Measurements from ENCODE around the gene CPEB3.

CPEB3 gene

DNA sequence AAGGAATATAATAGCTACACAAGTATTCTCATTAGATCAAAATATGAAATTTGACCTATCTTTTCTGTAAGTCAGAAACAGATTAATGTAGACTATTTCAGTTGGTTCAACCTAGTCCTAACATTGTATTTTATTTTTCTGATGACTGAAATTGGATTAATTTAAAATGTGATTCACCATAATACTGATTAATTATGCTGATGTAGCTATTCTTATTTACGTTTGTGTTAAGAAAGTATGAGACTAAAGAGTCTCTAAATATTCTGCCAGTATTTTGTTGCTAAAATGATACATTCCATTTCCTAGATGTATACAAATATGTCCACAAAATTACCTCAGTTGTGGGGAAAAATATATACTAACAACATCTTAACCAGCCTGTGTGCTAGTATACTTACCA, 18.4 kb upstream of the CPEB3 start:
- H3K27ac ChIP-seq, result no peak overlapping the region
- TF ChIP-seq, protein P1, sequence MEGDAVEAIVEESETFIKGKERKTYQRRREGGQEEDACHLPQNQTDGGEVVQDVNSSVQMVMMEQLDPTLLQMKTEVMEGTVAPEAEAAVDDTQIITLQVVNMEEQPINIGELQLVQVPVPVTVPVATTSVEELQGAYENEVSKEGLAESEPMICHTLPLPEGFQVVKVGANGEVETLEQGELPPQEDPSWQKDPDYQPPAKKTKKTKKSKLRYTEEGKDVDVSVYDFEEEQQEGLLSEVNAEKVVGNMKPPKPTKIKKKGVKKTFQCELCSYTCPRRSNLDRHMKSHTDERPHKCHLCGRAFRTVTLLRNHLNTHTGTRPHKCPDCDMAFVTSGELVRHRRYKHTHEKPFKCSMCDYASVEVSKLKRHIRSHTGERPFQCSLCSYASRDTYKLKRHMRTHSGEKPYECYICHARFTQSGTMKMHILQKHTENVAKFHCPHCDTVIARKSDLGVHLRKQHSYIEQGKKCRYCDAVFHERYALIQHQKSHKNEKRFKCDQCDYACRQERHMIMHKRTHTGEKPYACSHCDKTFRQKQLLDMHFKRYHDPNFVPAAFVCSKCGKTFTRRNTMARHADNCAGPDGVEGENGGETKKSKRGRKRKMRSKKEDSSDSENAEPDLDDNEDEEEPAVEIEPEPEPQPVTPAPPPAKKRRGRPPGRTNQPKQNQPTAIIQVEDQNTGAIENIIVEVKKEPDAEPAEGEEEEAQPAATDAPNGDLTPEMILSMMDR (IDR thresholded peaks at IDR 0.05), result no peak
- H3K4me3 ChIP-seq, result no peak overlapping the region
- no peak for DNase-seq (ENCODE audit: low spot score)

DNA sequence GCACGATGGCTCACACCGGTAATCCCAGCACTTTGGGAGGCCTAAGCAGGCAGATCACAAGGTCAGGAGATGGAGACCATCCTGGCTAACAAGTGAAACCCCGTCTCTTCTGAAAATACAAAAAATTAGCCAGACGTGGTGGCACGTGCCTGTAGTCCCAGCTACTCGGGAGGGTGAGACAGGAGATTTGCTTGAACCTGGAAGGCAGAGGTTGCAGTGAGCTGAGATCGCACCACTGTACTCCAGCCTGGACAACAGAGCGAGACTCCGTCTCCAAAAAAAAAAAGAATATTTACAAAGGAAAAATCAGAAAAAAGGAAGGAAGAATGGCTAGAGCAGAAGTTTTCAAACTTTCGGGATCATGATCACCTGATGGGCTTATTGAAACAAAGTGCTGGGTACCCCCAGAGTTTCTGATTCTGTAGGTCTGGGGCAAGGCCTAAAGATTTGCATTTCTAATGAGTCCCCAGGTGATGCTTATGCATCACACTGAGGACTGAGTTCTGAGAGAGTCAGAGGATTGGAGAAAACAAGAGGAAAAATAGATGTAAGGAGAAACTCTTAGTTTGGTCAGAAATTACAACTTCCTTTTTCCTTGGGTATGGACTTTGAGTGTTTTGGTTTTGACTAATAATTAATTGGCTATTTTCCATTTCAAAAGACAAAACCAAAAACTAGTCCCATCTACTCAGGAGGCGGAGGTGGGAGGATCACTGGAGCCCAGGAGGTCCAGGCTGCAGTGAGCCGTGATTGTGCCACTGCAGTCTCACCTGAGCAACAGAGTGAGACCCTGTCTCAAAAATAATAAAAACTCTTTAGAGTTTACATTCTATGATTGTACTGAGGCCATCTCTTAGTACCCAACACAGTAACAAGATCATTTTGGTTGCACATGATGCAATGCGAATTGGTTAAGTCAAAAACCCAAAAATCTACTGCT, 14.5 kb upstream of the CPEB3 start:
- no peak overlapping the region for H3K27ac ChIP-seq
- DNase-seq (ENCODE audit: low spot score), result no peak
- no peak overlapping the region for H3K4me3 ChIP-seq
- TF ChIP-seq, protein P1 (IDR thresholded peaks at IDR 0.05), result no peak

DNA sequence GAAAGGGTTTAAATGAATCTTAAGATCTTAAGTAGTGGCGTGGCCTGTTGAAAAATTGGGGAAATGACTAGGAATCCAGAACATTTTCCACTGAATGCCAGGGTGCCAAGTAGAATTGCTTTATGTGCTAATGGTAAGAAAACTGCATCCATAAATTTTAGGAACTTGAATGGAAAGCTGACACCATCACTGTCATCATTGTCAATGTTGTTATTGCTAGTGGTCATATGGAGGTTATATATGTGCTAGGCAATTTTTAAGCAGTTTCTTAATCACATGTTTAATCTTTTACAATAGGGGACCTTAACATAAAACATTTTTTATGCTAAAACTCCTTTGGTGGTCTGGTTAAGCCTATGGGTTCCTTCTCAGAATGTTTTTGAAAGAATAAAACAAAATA, 13.2 kb upstream of the CPEB3 start:
- Histone ChIP-seq H3K4me3 (no peak overlapping the region), H3K27ac (no peak overlapping the region)
- no peak for DNase-seq (ENCODE audit: low spot score)
- TF ChIP-seq, protein P1 (IDR thresholded peaks at IDR 0.05), result no peak

DNA sequence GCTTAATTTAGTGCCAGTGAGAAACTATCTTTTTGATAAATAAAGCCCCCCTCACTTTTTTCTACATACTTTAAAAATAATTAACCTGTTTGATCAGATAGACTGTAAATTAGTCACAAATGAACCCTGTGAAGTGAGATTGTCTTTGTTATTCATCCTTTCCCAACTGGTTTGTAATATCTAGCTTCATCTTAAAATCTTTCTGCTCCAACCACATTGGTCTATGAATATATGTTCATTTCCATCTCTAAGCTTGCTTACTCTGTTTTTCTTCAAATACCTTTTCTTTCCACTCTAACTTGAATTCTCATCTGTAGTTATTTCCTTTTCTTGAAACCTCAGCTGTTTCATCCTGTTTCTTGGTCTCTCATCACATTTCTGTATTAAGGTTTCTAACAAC, 12.2 kb upstream of the CPEB3 start:
- TF ChIP-seq, protein P1 (IDR thresholded peaks at IDR 0.05), result no peak
- no peak for DNase-seq (ENCODE audit: low spot score)
- no peak overlapping the region for H3K27ac ChIP-seq
- H3K4me3 ChIP-seq, result no peak overlapping the region

DNA sequence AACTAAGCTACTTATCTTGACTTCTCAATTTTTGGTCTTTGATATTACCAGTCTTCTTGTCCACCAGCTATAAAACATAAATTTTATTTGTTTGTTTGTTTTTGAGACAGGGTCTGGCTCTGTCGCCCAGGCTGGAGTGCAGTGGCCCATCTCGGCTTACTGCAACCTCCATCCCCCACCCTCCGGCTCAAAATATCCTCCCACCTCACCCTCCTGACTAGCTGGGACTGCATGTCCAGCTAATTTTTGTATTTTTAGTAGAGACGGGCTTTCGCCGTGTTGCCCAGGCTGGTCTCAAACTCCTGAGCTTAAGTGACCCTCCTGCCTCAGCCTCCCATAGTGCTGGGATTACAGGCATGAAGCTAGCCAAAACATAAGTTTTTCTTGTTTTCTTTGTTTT, 7.6 kb upstream of the CPEB3 start:
- TF ChIP-seq, protein P1 (IDR thresholded peaks at IDR 0.05), result no peak
- Histone ChIP-seq H3K4me3 (no peak overlapping the region), H3K27ac (no peak overlapping the region)
- DNase-seq (ENCODE audit: low spot score), result no peak

DNA sequence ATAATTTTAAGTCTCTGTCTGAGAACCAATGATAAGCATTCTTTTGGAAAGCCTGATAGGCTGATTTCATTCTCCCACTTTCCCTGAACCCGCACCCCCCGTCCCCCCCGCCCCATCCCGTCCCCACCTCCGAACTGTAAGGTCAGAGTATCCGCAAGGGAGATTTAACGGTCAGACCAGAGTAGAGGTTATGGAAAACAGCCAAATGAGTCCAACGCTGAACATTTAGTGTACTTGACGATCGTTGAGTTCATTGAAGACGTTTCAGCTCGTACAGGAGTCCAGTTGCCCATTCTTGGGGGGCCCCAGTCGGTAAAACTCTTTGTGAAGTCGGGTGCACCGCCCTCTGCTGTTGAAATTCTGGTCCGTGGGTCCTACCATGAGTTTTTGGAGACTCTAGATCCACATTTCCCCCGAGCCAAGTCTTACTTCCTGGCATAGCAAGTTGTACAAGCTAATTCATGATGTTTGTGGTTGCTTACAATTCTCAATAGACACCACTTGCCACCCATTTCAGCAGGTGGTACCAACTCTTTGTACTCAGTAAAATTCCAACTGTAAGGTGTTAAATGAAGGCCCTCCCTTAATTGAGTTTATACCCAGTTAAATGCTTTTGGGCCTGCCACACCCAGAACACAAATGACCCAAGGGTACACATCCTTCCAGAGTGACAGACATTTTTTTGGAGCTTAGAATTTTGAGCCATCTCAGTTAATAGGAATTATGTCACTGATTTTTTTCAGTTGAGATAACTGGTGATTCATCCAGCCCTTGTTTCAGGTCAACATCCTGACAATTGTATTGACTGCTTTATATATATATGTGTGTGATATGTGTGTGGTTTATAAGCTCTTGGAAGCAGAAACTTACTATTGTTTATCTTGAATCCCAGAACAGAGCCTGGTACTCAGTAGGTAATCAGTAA, 1.3 kb upstream of the CPEB3 start:
- TF ChIP-seq, protein P1 (IDR thresholded peaks at IDR 0.05), result peak; percentile 16
- peak overlapping the region; percentile 98 for H3K4me3 ChIP-seq
- peak; percentile 77 for DNase-seq (ENCODE audit: low spot score)
- H3K27ac ChIP-seq, result peak overlapping the region; percentile 87 to 95
